Epithelial cell of proximal tubule (primary cell): ENCODE results near the gene ITK. TPM values are rescaled to one million over a fixed set of nuclear protein-coding genes. Genes with fewer than 3 reads are reported as not detected.
A peak's percentile ranks its signal among the peaks of the same experiment; 100 is the strongest.

Experiments
- DNase-seq: peaks from one replicate; pipeline ENCODE4 v3.0.0-alpha.2; 2011; ENCODE audit warnings: low read depth
- H3K4me3 ChIP-seq: 2 replicates; pipeline ENCODE4 v1.5.1; 2011; ENCODE audit warnings: low read depth, mild to moderate bottlenecking, low read length
- total RNA-seq: library from RNA; depleted of rRNA; stranded (reverse); fragments of >200 nt; gene quantifications from 2 replicates; pipeline ENCODE4 v1.2.3, GENCODE V29; 2015
- TF ChIP-seq, protein P1 (sequence below): conservative IDR thresholded peaks from 2 replicates; pipeline ENCODE4 v1.5.1; 2012; ENCODE audit warnings: low read depth, mild to moderate bottlenecking, low read length

The ITK gene
- total RNA-seq, 1 donor from 2014 or later: not detected

DNA sequence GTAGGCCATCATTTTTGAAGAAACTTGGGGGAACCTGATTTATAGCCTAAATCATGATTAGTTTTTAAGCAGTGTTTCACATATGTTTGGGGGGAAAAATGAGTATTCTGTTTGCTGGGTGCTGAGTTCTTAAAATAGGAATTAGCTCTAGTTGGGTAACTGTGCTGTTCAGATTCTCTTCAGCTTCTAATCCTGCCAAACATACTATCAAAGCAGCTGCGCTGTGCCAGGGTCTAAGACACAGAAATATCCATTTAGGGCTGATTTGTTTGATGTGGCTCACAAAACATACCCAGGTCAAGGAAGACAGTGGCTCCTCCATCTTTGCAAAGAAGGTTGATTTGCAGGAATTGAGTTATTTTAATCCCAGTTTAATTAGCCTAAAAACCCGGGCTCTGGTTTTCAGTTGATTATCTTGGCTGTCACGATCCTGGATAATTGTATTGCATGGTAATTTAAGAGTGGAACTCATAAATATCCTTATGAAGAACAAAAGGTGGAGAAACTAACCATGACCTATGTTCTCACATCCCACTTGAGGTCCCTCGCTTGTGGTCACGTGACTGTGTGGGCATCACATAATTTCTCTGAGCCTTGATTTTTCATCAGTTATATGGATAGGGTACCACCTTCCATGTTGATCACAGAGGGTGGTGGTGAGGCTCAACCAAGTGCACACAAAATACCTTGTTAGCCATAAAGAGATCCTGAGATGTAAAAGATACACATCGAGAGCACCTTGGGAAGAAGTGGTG, 104.0 kb downstream of the ITK start:
- H3K4me3 ChIP-seq: no peak overlapping the region
- TF ChIP-seq, protein P1, sequence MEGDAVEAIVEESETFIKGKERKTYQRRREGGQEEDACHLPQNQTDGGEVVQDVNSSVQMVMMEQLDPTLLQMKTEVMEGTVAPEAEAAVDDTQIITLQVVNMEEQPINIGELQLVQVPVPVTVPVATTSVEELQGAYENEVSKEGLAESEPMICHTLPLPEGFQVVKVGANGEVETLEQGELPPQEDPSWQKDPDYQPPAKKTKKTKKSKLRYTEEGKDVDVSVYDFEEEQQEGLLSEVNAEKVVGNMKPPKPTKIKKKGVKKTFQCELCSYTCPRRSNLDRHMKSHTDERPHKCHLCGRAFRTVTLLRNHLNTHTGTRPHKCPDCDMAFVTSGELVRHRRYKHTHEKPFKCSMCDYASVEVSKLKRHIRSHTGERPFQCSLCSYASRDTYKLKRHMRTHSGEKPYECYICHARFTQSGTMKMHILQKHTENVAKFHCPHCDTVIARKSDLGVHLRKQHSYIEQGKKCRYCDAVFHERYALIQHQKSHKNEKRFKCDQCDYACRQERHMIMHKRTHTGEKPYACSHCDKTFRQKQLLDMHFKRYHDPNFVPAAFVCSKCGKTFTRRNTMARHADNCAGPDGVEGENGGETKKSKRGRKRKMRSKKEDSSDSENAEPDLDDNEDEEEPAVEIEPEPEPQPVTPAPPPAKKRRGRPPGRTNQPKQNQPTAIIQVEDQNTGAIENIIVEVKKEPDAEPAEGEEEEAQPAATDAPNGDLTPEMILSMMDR: no peak
- DNase-seq: no peak

DNA sequence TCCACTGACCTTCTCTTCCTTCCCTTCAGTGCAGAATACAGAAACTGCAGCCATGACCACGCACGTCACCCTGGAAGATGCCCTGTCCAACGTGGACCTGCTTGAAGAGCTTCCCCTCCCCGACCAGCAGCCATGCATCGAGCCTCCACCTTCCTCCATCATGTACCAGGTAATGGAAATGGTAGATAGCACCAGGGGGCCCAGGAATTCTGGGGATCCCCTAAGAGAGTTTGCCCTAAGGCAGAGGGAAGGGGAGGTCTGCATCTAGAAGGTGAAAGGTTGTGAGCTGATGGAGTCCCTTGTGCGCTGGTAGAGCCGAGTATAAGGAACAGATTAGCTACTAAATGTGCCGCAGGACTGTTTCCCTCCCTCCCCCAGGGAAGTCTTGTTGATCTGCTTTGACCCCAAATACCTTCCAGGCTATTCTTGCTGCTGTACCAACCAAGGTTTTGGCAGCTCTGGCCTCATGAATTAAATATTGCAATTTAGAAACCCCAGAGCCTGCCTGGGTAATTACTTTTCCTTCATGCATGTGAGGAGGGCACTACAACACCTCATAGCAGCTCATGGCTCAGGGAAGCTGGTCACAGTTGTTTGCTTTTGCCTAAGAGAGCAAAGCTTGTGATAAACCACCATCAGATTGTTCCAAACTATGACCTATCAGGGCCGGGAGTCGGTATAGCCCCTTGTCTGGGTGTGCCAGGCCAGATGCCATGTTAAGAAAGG, 104.8 kb downstream of the ITK start:
- TF ChIP-seq, protein P1: no peak
- H3K4me3 ChIP-seq: no peak overlapping the region
- DNase-seq: no peak

DNA sequence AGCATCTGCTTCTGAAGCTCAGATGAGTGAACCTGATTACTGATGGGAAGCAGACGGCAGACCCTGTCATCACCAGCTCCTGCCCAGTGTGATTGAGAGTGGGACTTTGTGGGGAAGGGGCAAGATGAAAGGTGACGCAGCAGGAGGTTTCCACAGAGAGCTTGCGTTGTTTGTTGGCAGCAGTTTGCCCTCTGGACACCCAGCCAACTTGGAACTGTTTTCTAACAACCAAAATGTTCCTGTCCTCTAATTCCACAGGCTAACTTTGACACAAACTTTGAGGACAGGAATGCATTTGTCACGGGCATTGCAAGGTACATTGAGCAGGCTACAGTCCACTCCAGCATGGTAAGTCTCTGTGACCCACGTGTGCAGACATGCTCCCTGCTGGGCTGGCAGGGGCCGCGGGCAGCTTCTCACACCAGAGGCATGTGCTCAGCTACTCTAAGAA, 106.1 kb downstream of the ITK start:
- TF ChIP-seq, protein P1: no peak
- DNase-seq: no peak
- no peak overlapping the region for H3K4me3 ChIP-seq

DNA sequence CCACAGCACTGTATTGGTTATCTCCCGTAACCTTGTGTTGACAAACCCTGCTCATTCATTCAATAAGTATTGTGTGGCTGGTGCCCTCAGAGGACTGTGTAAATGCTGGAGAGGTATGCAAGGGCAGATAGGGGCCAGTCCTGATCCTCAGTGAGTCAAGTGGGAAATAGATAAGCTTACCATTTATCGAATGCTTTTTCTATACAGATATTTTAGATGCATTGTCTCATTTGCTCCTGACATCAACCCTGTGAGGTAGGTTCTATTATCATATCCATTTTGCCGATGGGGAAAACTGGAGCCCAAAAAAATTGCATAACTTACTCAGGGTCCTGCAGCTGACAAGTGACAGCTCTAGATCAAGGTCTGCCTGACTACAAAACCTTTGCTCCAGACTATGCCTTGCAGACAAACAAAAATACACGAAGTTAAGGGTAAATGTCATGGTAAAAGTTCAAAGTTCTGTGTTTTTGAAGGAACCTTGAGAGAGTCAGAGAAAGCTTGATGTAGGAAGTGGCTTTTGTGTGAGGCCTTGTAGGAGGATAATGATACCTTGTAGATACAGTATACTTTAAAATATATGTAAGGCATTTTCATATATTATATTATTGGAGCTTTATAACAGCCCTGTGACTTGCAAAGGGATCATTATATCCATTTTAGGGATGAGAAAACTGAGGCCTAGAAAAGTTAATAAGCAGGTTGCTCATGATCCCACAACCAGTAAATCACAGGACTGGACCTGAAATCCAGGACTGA, 107.9 kb downstream of the ITK start:
- TF ChIP-seq, protein P1: no peak
- DNase-seq: no peak

DNA sequence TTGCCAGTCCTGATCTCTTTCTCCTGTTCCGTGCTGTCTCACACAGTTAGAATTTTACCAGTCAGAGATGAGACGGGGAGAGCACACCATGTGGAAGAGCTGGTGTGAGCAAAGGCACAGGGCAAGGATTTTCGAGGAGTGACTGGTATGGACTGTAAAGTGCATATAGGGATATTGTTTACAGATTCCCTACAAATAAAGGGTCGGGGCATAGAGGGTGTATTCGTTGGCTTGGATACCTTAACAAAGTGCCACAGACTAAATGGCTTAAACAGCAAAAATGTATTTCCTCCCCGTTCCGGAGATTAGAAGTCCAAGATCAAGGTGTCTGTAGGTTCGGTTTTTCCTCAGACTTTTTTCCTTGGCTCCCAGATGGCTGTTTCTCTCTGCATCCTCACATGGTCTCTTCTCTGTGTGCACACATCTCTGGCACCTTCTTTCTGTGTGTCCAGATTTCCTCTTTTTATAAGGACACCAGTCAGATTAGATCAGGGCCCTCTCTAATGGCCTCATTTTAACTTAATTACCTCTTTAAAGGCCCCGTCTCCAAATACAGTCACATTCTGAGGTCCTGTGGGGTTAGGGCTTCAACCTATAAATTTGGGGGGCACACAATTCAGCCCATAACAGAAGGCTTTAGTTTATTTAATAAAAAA, 108.7 kb downstream of the ITK start:
- TF ChIP-seq, protein P1: no peak
- no peak for DNase-seq
- H3K4me3 ChIP-seq: no peak overlapping the region

More for the DNA sequence above, 107.9 kb downstream of the ITK start:
- no peak overlapping the region for H3K4me3 ChIP-seq

DNA sequence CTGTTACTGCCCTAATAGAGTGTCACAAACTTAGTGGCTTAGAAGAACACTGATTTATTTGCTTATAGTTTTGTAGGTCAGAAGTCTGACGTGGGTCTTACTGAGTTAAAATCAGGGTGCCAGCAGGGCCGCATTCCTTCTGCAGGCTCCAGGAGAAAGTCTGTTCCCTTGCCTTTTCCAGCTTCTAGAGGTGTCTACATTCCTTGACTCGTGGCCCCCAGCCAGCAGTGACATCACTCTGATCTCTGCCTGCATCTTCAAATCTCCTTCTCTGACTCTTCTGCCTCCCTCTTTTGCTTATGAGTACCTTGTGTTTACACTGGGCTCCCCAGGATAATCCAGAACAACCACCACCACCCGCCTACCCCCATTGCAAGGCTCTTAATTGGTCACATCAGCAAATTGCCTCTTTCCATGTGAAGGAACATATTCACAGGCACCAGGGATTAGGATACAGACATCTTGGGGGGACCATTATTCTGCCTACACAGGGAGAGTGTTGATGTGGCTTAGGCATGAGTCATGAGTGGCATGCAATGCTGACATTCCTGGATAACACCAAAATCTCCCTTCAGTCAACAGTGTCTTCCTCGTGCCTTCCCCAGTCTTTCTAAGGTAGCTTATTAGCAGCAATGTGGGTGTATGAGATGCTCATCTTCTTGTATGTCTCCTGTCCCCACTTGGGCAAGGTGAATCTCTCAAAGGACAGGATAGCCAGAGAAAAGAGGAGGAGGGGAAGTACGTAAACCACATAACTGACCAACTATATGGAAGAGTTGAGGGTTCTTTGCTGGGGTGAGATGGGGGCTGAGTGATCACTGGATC, 109.7 kb downstream of the ITK start:
- H3K4me3 ChIP-seq: no peak overlapping the region
- TF ChIP-seq, protein P1: no peak
- peak; percentile 69 for DNase-seq
